HCT116 (cell line): ENCODE results near the gene PDC. TPM values are rescaled to one million over a fixed set of nuclear protein-coding genes. Genes with fewer than 3 reads are reported as not detected.

Experiments used
- ATAC-seq: fragments of 200-7000 bp; cut with Tn5 transposase; 2 replicates; pipeline ENCODE4 v1.9.1; 2020; ENCODE audit warnings: mild to moderate bottlenecking, moderate library complexity
- BruUV-seq: library from RNA; stranded (reverse); fragments of 400-500 nt; replicated peaks from 2 replicates; lab custom pipeline; 2021; lab: Mats Ljungman, UMichigan
- CTCF ChIA-PET: fragments of 300-600 bp; sonication (Branson Sonifier 250); formaldehyde crosslinking; loops from one replicate; lab custom pipeline; 2021; ENCODE audit warnings: antibody characterized with exemption; lab: Charles Lee
- POLR2A ChIA-PET: fragments of 300-600, 350-600 bp; sonication (Branson Sonifier 250); formaldehyde crosslinking; loops from one replicate; lab custom pipeline; 2021; ENCODE audit warnings: antibody characterized with exemption; lab: Charles Lee
- RAD21 ChIA-PET, 2 experiments: fragments of 300-600 bp; sonication (Branson Sonifier 250); formaldehyde crosslinking; loops; one replicate each; lab custom pipeline; 2023; ENCODE audit warnings: low total read pairs in 2 of 2; ENCODE audit not compliant: uncharacterized antibody in 2 of 2, unreplicated experiment in 2 of 2, low non-redundant PET in 1 of 2; lab: Charles Lee
- DNase-seq: peaks from one replicate; pipeline ENCODE4 v3.0.0-alpha.2; 2010; ENCODE audit warnings: low read depth, low spot score
- H2AFZ ChIP-seq: fragments of 200-600 bp; shearing (Covaris generic), sonication (generic); 2 replicates; pipeline ENCODE4 v1.6.1; 2017; ENCODE audit warnings: low read depth, mixed run types, mixed read lengths, antibody characterized with exemption, low read length; ENCODE audit not compliant: poor library complexity, severe bottlenecking
- H3K27ac ChIP-seq: 2 replicates; pipeline ENCODE4 v1.5.1; 2012; ENCODE audit warnings: low read depth, low read length
- H3K27me3 ChIP-seq: fragments of 200-600 bp; sonication (generic); 2 replicates; pipeline ENCODE4 v1.6.1; 2016; ENCODE audit warnings: mixed run types, low read length, mixed read lengths; ENCODE audit not compliant: insufficient read depth
- H3K36me3 ChIP-seq, 2 experiments: fragments of 200-500 bp in 1 of 2; fragments of 200-600 bp in 1 of 2; sonication (Bioruptor generic) in 1 of 2; sonication (generic) in 1 of 2; 2 replicates each; pipeline versions ENCODE4 v1.5.1 to v1.6.1; 2014 to 2016; ENCODE audit warnings: low read length in 2 of 2, inconsistent platforms in 1 of 2, mixed read lengths in 1 of 2, mixed run types in 1 of 2; ENCODE audit not compliant: insufficient read depth in 2 of 2, control insufficient read depth in 1 of 2
- H3K4me1 ChIP-seq, 2 experiments: fragments of 200-600 bp in 1 of 2; sonication (generic) in 1 of 2; 2 replicates each; pipeline versions ENCODE4 v1.5.1 to v1.6.1; 2012 to 2017; ENCODE audit warnings: low read length in 2 of 2, inconsistent platforms in 1 of 2, mild to moderate bottlenecking in 1 of 2, mixed read lengths in 1 of 2, mixed run types in 1 of 2, moderate library complexity in 1 of 2; ENCODE audit not compliant: insufficient read depth in 2 of 2, control insufficient read depth in 1 of 2
- H3K4me2 ChIP-seq: fragments of 200-600 bp; sonication (generic); 2 replicates; pipeline ENCODE4 v1.6.1; 2017; ENCODE audit warnings: mixed run types, low read length, mixed read lengths
- H3K4me3 ChIP-seq, 2 experiments: fragments of 200-600 bp in 1 of 2; sonication (generic) in 1 of 2; replicated peaks in 1 of 2; 2 replicates each; pipeline ENCODE4 v1.5.1; 2011 to 2016; ENCODE audit warnings: low read length in 2 of 2, control low read depth in 1 of 2, low read depth in 1 of 2, mild to moderate bottlenecking in 1 of 2, mixed read lengths in 1 of 2, mixed run types in 1 of 2
- H3K79me2 ChIP-seq: fragments of 200-600 bp; sonication (generic); 2 replicates; pipeline ENCODE4 v1.6.1; 2017; ENCODE audit warnings: mild to moderate bottlenecking, mixed run types, low read length, moderate library complexity, mixed read lengths; ENCODE audit not compliant: insufficient read depth
- H3K9ac ChIP-seq: fragments of 200-600 bp; sonication (generic); 2 replicates; pipeline ENCODE4 v1.6.1; 2016; ENCODE audit warnings: low read length, mixed read lengths
- H3K9me2 ChIP-seq: fragments of 200-600 bp; sonication (generic), shearing (Covaris generic); 2 replicates; pipeline ENCODE4 v1.6.1; 2017; ENCODE audit warnings: mixed run types, mild to moderate bottlenecking, moderate library complexity; ENCODE audit not compliant: insufficient read depth
- H3K9me3 ChIP-seq, 2 experiments: fragments of 200-500 bp in 1 of 2; fragments of 200-600 bp in 1 of 2; sonication (Bioruptor generic) in 1 of 2; sonication (generic) in 1 of 2; 2 replicates each; pipeline ENCODE4 v1.6.1; 2014 to 2017; ENCODE audit warnings: low read length in 2 of 2, mixed read lengths in 2 of 2, inconsistent platforms in 1 of 2, low read depth in 1 of 2, mild to moderate bottlenecking in 1 of 2, mixed run types in 1 of 2, moderate library complexity in 1 of 2; ENCODE audit not compliant: control insufficient read depth in 1 of 2, insufficient read depth in 1 of 2
- H4K20me1 ChIP-seq: fragments of 200-600 bp; sonication (generic), shearing (Covaris generic); 2 replicates; pipeline ENCODE4 v1.6.1; 2017; ENCODE audit warnings: mixed run types, mild to moderate bottlenecking, moderate library complexity; ENCODE audit not compliant: insufficient read depth
- CBX3 ChIP-seq: IDR thresholded peaks from 2 replicates; pipeline ENCODE4 v1.6.1; 2012; ENCODE audit warnings: low read depth
- EGR1 ChIP-seq: IDR thresholded peaks from 2 replicates; pipeline ENCODE4 v1.6.1; 2012; ENCODE audit warnings: low read depth
- EZH2 ChIP-seq: fragments of 200-600 bp; sonication (generic); IDR thresholded peaks from 2 replicates; pipeline ENCODE4 v1.6.1; 2017; ENCODE audit warnings: antibody characterized with exemption, mixed run types
- EZH2phosphoT487 ChIP-seq: fragments of 200-600 bp; IDR thresholded peaks from 2 replicates; pipeline ENCODE4 v1.6.1; 2018; ENCODE audit warnings: antibody characterized with exemption, borderline replicate concordance
- FOSL1 ChIP-seq: IDR thresholded peaks from 2 replicates; pipeline ENCODE4 v1.6.1; 2012; ENCODE audit warnings: low read depth
- JUND ChIP-seq: IDR thresholded peaks from 2 replicates; pipeline ENCODE4 v1.6.1; 2012
- POLR2A ChIP-seq: IDR thresholded peaks from 2 replicates; pipeline ENCODE4 v1.7.0; 2011; ENCODE audit warnings: borderline replicate concordance; ENCODE audit not compliant: insufficient read depth, insufficient read length; ENCODE audit errors: extremely low read depth
- RAD21 ChIP-seq: IDR thresholded peaks from 2 replicates; pipeline ENCODE4 v1.6.1; 2012; ENCODE audit warnings: low read depth, mild to moderate bottlenecking
- SIN3A ChIP-seq: IDR thresholded peaks from 2 replicates; pipeline ENCODE4 v1.6.1; 2012; ENCODE audit warnings: low read depth
- SP1 ChIP-seq: IDR thresholded peaks from 2 replicates; pipeline ENCODE4 v1.6.1; 2012; ENCODE audit warnings: low read depth
- SRF ChIP-seq: IDR thresholded peaks from 2 replicates; pipeline ENCODE4 v1.6.1; 2012; ENCODE audit warnings: low read depth
- TCF7L2 ChIP-seq: IDR thresholded peaks from 2 replicates; pipeline ENCODE4 v1.7.0; 2011; ENCODE audit warnings: borderline replicate concordance, inconsistent platforms; ENCODE audit not compliant: insufficient read depth, insufficient read length; ENCODE audit errors: extremely low read depth
- YY1 ChIP-seq: IDR thresholded peaks from 2 replicates; pipeline ENCODE4 v1.6.1; 2011; ENCODE audit warnings: low read length, low read depth, moderate library complexity, mild to moderate bottlenecking; ENCODE audit not compliant: insufficient replicate concordance; ENCODE audit errors: extremely low read depth
- ZBTB33 ChIP-seq: IDR thresholded peaks from 2 replicates; pipeline ENCODE4 v1.6.1; 2011; ENCODE audit warnings: mild to moderate bottlenecking, low read length, moderate library complexity; ENCODE audit not compliant: insufficient replicate concordance; ENCODE audit errors: extremely low read depth
- ZFX ChIP-seq: fragments of 450-650 bp; IDR thresholded peaks from 2 replicates; pipeline ENCODE4 v1.6.1; 2017
- ZNF274 ChIP-seq: fragments of 200-500 bp; sonication (Bioruptor generic); IDR thresholded peaks from 2 replicates; pipeline ENCODE4 v1.6.1; 2014; ENCODE audit warnings: mild to moderate bottlenecking, low read depth, low read length, inconsistent platforms
- intact Hi-C: fragments of 100-400 bp; cut with micrococcal nuclease; formaldehyde crosslinking; loops from 2 replicates; pipeline ENCODE4 v1.10.0; 2022
- total RNA-seq: library from RNA; stranded (reverse); gene quantifications from one replicate; pipeline ENCODE4 v1.2.1, GENCODE V29; 2021; ENCODE audit not compliant: unreplicated experiment
- TF ChIP-seq, protein P1 (sequence below): IDR thresholded peaks from 2 replicates; pipeline ENCODE4 v1.6.1; 2012
- TF ChIP-seq, protein P2 (sequence below): IDR thresholded peaks from 2 replicates; pipeline ENCODE4 v1.6.1; 2012

Gene PDC
- total RNA-seq, 1 experiment from 2014 or later, result not detected

GRCh38 chr1:186483561-186483960 is 22.6 kb upstream of the PDC start:
- CTCF ChIA-PET, result interaction anchor here (1.3 kb wide), 1 partner anchor 199 kb away, joined by 4 read pairs; no protein-coding TSS in a partner anchor
- Histone ChIP-seq H3K79me2 (no peaks in the 10 kb centered on the region), H3K36me3 (no peaks in the 10 kb centered on the region), H3K27ac (no peak overlapping the region), H3K4me3 (no peak overlapping the region), H3K27me3 (no peaks in the 10 kb centered on the region), H3K4me1 (no peaks in the 10 kb centered on the region), H3K9me2 (no peaks in the 10 kb centered on the region), H3K9me3 (no peaks in the 10 kb centered on the region), H4K20me1 (no peaks in the 10 kb centered on the region), H3K4me2 (no peak overlapping the region), H3K9ac (no peak overlapping the region), H2AFZ (no peak overlapping the region)
- no peak for DNase-seq
- no peak for TF ChIP-seq CBX3
- TF ChIP-seq FOSL1, result no peak
- TF ChIP-seq, protein P1, sequence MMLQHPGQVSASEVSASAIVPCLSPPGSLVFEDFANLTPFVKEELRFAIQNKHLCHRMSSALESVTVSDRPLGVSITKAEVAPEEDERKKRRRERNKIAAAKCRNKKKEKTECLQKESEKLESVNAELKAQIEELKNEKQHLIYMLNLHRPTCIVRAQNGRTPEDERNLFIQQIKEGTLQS, result no peak
- no peak for TF ChIP-seq SRF
- TF ChIP-seq, protein P2, sequence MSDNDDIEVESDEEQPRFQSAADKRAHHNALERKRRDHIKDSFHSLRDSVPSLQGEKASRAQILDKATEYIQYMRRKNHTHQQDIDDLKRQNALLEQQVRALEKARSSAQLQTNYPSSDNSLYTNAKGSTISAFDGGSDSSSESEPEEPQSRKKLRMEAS, result no peak
- TF ChIP-seq EZH2, result no peak
- TF ChIP-seq SIN3A, result no peak
- TF ChIP-seq TCF7L2, result no peak
- TF ChIP-seq JUND, result no peak
- TF ChIP-seq ZNF274, result no peak
- no peak for TF ChIP-seq ZBTB33
- no peak for TF ChIP-seq POLR2A
- TF ChIP-seq RAD21, result no peak
- no peak for TF ChIP-seq EGR1
- TF ChIP-seq EZH2phosphoT487, result no peak
- no peak for TF ChIP-seq ZFX
- no peak for TF ChIP-seq YY1
- no peak for TF ChIP-seq SP1
- RAD21 ChIA-PET, result no interaction called here
- intact Hi-C loops, result loop anchor here (2.0 kb wide), 2 partner anchors 121 to 199 kb away; no protein-coding TSS in a partner anchor
- no peak for ATAC-seq
- POLR2A ChIA-PET, result no interaction called here
- no TSS peak for BruUV-seq
